IMR-90 (cell line): ENCODE results near the gene NCKIPSD. TPM values are rescaled to one million over a fixed set of nuclear protein-coding genes. Genes with fewer than 3 reads are reported as not detected.

ENCODE experiments used
- ATAC-seq: fragments of 200-7000 bp; cut with Tn5 transposase; 2 replicates; pipeline ENCODE4 v1.9.1; 2020; ENCODE audit warnings: low read depth, mild to moderate bottlenecking, moderate library complexity
- BruUV-seq: library from RNA; stranded (reverse); fragments of 400-500 nt; replicated peaks from 2 replicates; lab custom pipeline; 2021; lab: Mats Ljungman, UMichigan
- CTCF ChIA-PET: fragments of 300-600 bp; formaldehyde crosslinking; extraction: SDS; loops from one replicate; lab custom pipeline; 2021; ENCODE audit warnings: antibody characterized with exemption; lab: Yijun Ruan, JAX
- POLR2A ChIA-PET: fragments of 300-600 bp; sonication (Branson Sonifier 250); formaldehyde crosslinking; loops from one replicate; lab custom pipeline; 2022; ENCODE audit warnings: antibody characterized with exemption; ENCODE audit not compliant: unreplicated experiment; lab: Charles Lee
- DNase-seq: peaks from one replicate; pipeline ENCODE4 v3.0.0; 2013
- H2AFZ ChIP-seq: replicated peaks from 2 replicates; pipeline ENCODE3; 2013; ENCODE audit warnings: low read length, mild to moderate bottlenecking; ENCODE audit not compliant: poor library complexity
- H2AK5ac ChIP-seq: 2 replicates; pipeline ENCODE4 v1.6.1; 2013; ENCODE audit warnings: low read depth, low read length, inconsistent platforms
- H2AK9ac ChIP-seq: replicated peaks from 2 replicates; pipeline ENCODE3; 2013; ENCODE audit warnings: mild to moderate bottlenecking, low read depth, low read length, moderate library complexity; ENCODE audit not compliant: poor library complexity
- H2BK120ac ChIP-seq: 2 replicates; pipeline ENCODE4 v1.6.1; 2013; ENCODE audit warnings: low read depth, low read length, inconsistent platforms
- H2BK15ac ChIP-seq: 3 replicates; pipeline ENCODE4 v1.6.1; 2013; ENCODE audit warnings: low read depth, low read length, inconsistent platforms
- H2BK20ac ChIP-seq: 2 replicates; pipeline ENCODE4 v1.6.1; 2013; ENCODE audit warnings: low read depth, mild to moderate bottlenecking, inconsistent platforms, low read length, moderate library complexity
- H2BK5ac ChIP-seq: 2 replicates; pipeline ENCODE4 v1.6.1; 2013; ENCODE audit warnings: mild to moderate bottlenecking, low read depth, low read length, inconsistent platforms; ENCODE audit not compliant: poor library complexity, severe bottlenecking
- H3K14ac ChIP-seq: replicated peaks from 2 replicates; pipeline ENCODE4 v1.6.1; 2013; ENCODE audit warnings: low read depth, low read length, inconsistent platforms
- H3K18ac ChIP-seq: 2 replicates; pipeline ENCODE4 v1.6.1; 2013; ENCODE audit warnings: low read depth, low read length, control low read depth
- H3K23ac ChIP-seq: 2 replicates; pipeline ENCODE4 v1.6.1; 2013; ENCODE audit warnings: low read depth, low read length, inconsistent platforms
- H3K27ac ChIP-seq: 2 replicates; pipeline ENCODE4 v1.5.1; 2013; ENCODE audit warnings: mild to moderate bottlenecking, control low read depth, low read length; ENCODE audit not compliant: insufficient read depth
- H3K27me3 ChIP-seq: 2 replicates; pipeline ENCODE4 v1.6.1; 2013; ENCODE audit warnings: low read length; ENCODE audit not compliant: control insufficient read depth, insufficient read depth
- H3K36me3 ChIP-seq: 2 replicates; pipeline ENCODE4 v1.6.1; 2013; ENCODE audit warnings: low read length, mixed read lengths; ENCODE audit not compliant: control insufficient read depth, insufficient read depth
- H3K4ac ChIP-seq: 2 replicates; pipeline ENCODE4 v1.6.1; 2013; ENCODE audit warnings: low read depth, low read length, inconsistent platforms
- H3K4me1 ChIP-seq: 2 replicates; pipeline ENCODE4 v1.6.1; 2013; ENCODE audit warnings: low read length, mixed read lengths; ENCODE audit not compliant: control insufficient read depth, insufficient read depth
- H3K4me2 ChIP-seq: 2 replicates; pipeline ENCODE4 v1.6.1; 2013; ENCODE audit warnings: low read depth, mild to moderate bottlenecking, control low read depth, low read length, moderate library complexity
- H3K4me3 ChIP-seq: 2 replicates; pipeline ENCODE4 v1.5.1; 2013; ENCODE audit warnings: low read depth, mild to moderate bottlenecking, control low read depth, low read length, moderate library complexity; ENCODE audit not compliant: insufficient read depth
- H3K56ac ChIP-seq: 2 replicates; pipeline ENCODE4 v1.6.1; 2013; ENCODE audit warnings: low read length, inconsistent platforms; ENCODE audit not compliant: insufficient read depth; ENCODE audit errors: extremely low read depth
- H3K79me1 ChIP-seq, 2 experiments: 2 replicates each; pipeline ENCODE4 v1.6.1; 2013; ENCODE audit warnings: low read length in 2 of 2, inconsistent platforms in 1 of 2, low read depth in 1 of 2
- H3K9ac ChIP-seq: 2 replicates; pipeline ENCODE4 v1.6.1; 2013; ENCODE audit warnings: low read depth, low read length, control low read depth
- H3K9me1 ChIP-seq: 2 replicates; pipeline ENCODE4 v1.6.1; 2013; ENCODE audit warnings: low read length, inconsistent platforms; ENCODE audit not compliant: insufficient read depth
- H3K9me3 ChIP-seq: 2 replicates; pipeline ENCODE4 v1.6.1; 2013; ENCODE audit warnings: low read length; ENCODE audit not compliant: control insufficient read depth, insufficient read depth
- H4K20me1 ChIP-seq: 2 replicates; pipeline ENCODE4 v1.6.1; 2013; ENCODE audit warnings: low read length, inconsistent platforms; ENCODE audit not compliant: insufficient read depth
- H4K5ac ChIP-seq: 2 replicates; pipeline ENCODE4 v1.6.1; 2013; ENCODE audit warnings: mild to moderate bottlenecking, low read depth, low read length, control low read depth
- H4K8ac ChIP-seq, 2 experiments: 2 replicates each; pipeline ENCODE4 v1.6.1; 2013; ENCODE audit warnings: low read depth in 2 of 2, low read length in 2 of 2, control low read depth in 1 of 2, inconsistent platforms in 1 of 2
- H4K91ac ChIP-seq: 2 replicates; pipeline ENCODE4 v1.6.1; 2013; ENCODE audit warnings: low read depth, low read length, inconsistent platforms; ENCODE audit not compliant: insufficient read depth
- MXI1 ChIP-seq: IDR thresholded peaks from 2 replicates; pipeline ENCODE4 v1.6.1; 2012; ENCODE audit warnings: low read depth, mild to moderate bottlenecking, low read length, moderate library complexity, borderline replicate concordance
- RAD21 ChIP-seq: IDR thresholded peaks from 2 replicates; pipeline ENCODE4 v1.6.1; 2012; ENCODE audit warnings: low read length, improper control_type of control experiment
- RCOR1 ChIP-seq: IDR thresholded peaks from 2 replicates; pipeline ENCODE4 v1.6.1; 2012; ENCODE audit warnings: mild to moderate bottlenecking, low read length, improper control_type of control experiment; ENCODE audit not compliant: insufficient replicate concordance
- WGBS, 2 experiments: methylation state at CpG; one replicate each; pipeline versions ENCODE4 v1.1.5 to v1.1.7; 2013; ENCODE audit warnings: missing lambda C conversion rate in 2 of 2; ENCODE audit not compliant: insufficient read length in 1 of 2; ENCODE audit errors: extremely low coverage in 2 of 2; 5-methylcytosine and 5-hydroxymethylcytosine counted together
- dilution Hi-C: fragments of 300-500 bp; cut with HindIII; formaldehyde crosslinking; loops from one replicate; pipeline ENCODE4 v1.14.3; 2018; ENCODE audit warnings: low sequenced_read_pairs; ENCODE audit not compliant: unreplicated experiment
- in situ Hi-C: fragments of 300-500 bp; cut with MboI; formaldehyde crosslinking; loops from 3 replicates; pipeline ENCODE4 v1.14.3; 2019; ENCODE audit warnings: low sequenced_read_pairs, inconsistent platforms, mixed read lengths
- intact Hi-C: fragments of 100-400 bp; cut with micrococcal nuclease; formaldehyde crosslinking; loops from 2 replicates; pipeline ENCODE4 v1.10.0; 2022
- polyA plus RNA-seq, 3 experiments: library from polyadenylated mRNA; depleted of rRNA; stranded (reverse); fragments of >200 nt; gene quantifications; 2 replicates each; pipeline ENCODE4 v1.2.3, GENCODE V29; 2012; ENCODE audit warnings: low replicate concordance in 1 of 3
- total RNA-seq: library from RNA; depleted of rRNA; stranded (reverse); fragments of >200 nt; gene quantifications from 2 replicates; pipeline ENCODE4 v1.2.3, GENCODE V29; 2012

NCKIPSD gene
- total and polyA plus RNA-seq, 2 of the 4 experiments (the other 2 are of a cell fraction) = 21.0 to 38.3 TPM

DNA sequence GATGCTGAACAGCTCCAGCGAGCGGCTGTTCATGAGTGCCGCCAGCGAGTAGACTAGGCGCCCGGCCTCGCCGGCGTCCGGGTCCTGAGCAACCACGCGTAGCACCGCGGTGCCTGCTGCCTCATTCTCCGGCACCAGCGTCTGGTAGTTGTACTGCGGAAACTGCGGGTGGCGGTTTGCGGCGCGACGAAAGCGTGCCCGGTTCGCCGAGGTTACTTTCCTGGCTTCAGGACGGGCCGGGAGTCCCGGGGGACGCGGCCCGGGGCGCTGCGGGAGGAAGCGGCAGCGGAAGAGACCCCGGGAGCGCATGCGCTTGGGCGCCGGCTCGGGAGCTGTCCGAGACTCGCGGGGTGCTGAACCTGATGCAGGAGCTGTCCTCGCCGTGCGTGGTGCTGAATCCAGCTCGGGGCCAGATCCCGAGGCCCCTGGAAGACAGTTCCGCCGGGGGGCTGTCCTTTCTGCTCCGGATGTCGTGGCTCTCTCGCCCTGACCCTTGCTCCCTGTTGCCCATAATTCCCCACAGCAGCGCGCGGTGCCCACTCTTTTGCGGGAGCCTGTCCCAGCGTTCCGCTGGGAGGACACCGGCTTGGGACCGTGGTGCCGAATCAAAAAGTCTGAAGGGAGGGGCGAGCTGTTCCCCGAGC, 24.1 kb downstream of the NCKIPSD start:
- peak overlapping the region; percentile 96 for H3K4me2 ChIP-seq
- POLR2A ChIA-PET = no interaction called here
- peaks cover 0 to 5% of the 10 kb centered on the region in 2 experiments; a peak in 1 of 4 replicates for H3K79me1 ChIP-seq
- H3K9ac ChIP-seq = no peak overlapping the region
- no peak overlapping the region for H4K8ac ChIP-seq
- no peak overlapping the region for H2BK15ac ChIP-seq
- H4K5ac ChIP-seq = no peak overlapping the region
- H3K4ac ChIP-seq = no peak overlapping the region
- no peak overlapping the region for H2AK5ac ChIP-seq
- H4K91ac ChIP-seq = no peak overlapping the region
- intact Hi-C loops = no loop called here
- WGBS, 2 experiments = 2% methylated on average over 43 of the region's 67 CpGs; no CpG with 5 or more reads in 1 of the 2 experiments
- DNase-seq = peak; percentile 41
- H3K27ac ChIP-seq = no peak overlapping the region
- H2BK5ac ChIP-seq = no peak overlapping the region
- H3K4me1 ChIP-seq = peaks cover under 1% of the 10 kb centered on the region; the same call in 1 of the 2 replicates
- TF ChIP-seq RAD21 (no peak), RCOR1 (peak; percentile 98), MXI1 (peak; percentile 98)
- H3K36me3 ChIP-seq = no peaks in the 10 kb centered on the region
- H3K18ac ChIP-seq = no peak overlapping the region
- peak overlapping the region; percentile 57 for H3K4me3 ChIP-seq
- no peak overlapping the region for H2BK120ac ChIP-seq
- no peak overlapping the region for H3K56ac ChIP-seq
- H2BK20ac ChIP-seq = no peak overlapping the region
- H3K9me3 ChIP-seq = no peaks in the 10 kb centered on the region
- no peaks in the 10 kb centered on the region for H4K20me1 ChIP-seq
- peak; percentile 25 for ATAC-seq
- no peak overlapping the region for H3K14ac ChIP-seq
- H3K23ac ChIP-seq = no peak overlapping the region
- CTCF ChIA-PET = interaction anchor here (2.0 kb wide), 1 partner anchor 49 kb away, joined by 5 read pairs; no protein-coding TSS in a partner anchor
- in situ Hi-C loops = loop anchor here (10.0 kb wide), 1 partner anchor 197 kb away; a partner anchor contains a TSS
- BruUV-seq = no TSS peak
- H2AK9ac ChIP-seq = no peak overlapping the region
- no peaks in the 10 kb centered on the region for H3K27me3 ChIP-seq
- peak overlapping the region; percentile 90 for H2AFZ ChIP-seq
- H3K9me1 ChIP-seq = peaks cover 5% of the 10 kb centered on the region
- dilution Hi-C loops = no loop called here
